NCI-H2081 treated with DMSO at 0.1 percent for 48 hours (cell line): Measurements from ENCODE around the gene AXIN2.

Source experiments
- DNase-seq: peaks from one replicate; lab custom pipeline; 2025; lab: John Stamatoyannopoulos, UW

The AXIN2 gene

GRCh38 chr17:65583921-65584603, 22.6 kb upstream of the AXIN2 start:
- DNase-seq: no peak

GRCh38 chr17:65576939-65577338, 15.5 kb upstream of the AXIN2 start:
- no peak for DNase-seq

GRCh38 chr17:65573282-65573602, 11.8 kb upstream of the AXIN2 start:
- no peak for DNase-seq

- no peak for DNase-seq
These were observed 11.3 kb upstream of the AXIN2 start for GRCh38 chr17:65572581-65573281.

- DNase-seq: no peak
These were observed 10.7 kb upstream of the AXIN2 start for GRCh38 chr17:65572186-65572580.

- DNase-seq: no peak
These were observed 7.5 kb upstream of the AXIN2 start for GRCh38 chr17:65568918-65569317.

GRCh38 chr17:65567566-65567965, 6.1 kb upstream of the AXIN2 start:
- no peak for DNase-seq

GRCh38 chr17:65565559-65565958, 4.1 kb upstream of the AXIN2 start:
- no peak for DNase-seq

GRCh38 chr17:65564793-65565192, 3.3 kb upstream of the AXIN2 start:
- DNase-seq: peak; percentile 2

GRCh38 chr17:65562206-65562531, 721 bp upstream of the AXIN2 start:
- DNase-seq: no peak

GRCh38 chr17:65560628-65561451, 608 bp downstream of the AXIN2 start:
- no peak for DNase-seq

GRCh38 chr17:65559804-65560627, 1.4 kb downstream of the AXIN2 start:
- no peak for DNase-seq

GRCh38 chr17:65559461-65559803, 2.0 kb downstream of the AXIN2 start:
- no peak for DNase-seq

- DNase-seq: no peak
These were observed 2.6 kb downstream of the AXIN2 start for GRCh38 chr17:65558683-65559460.

- DNase-seq: no peak
These were observed 3.2 kb downstream of the AXIN2 start for GRCh38 chr17:65558311-65558682.

GRCh38 chr17:65557349-65558310, 3.8 kb downstream of the AXIN2 start:
- DNase-seq: no peak

GRCh38 chr17:65556910-65557348, 4.5 kb downstream of the AXIN2 start:
- no peak for DNase-seq

GRCh38 chr17:65556014-65556909, 5.2 kb downstream of the AXIN2 start:
- DNase-seq: no peak

- no peak for DNase-seq
These were observed 6.8 kb downstream of the AXIN2 start for GRCh38 chr17:65554553-65555223.
